ENCODE data around the gene EIF2A.

- no peak for TF ChIP-seq CTCF (IDR thresholded peaks at IDR 0.05; ENCODE audit: low read depth, low read length, poor library complexity, severe bottlenecking)
- TF ChIP-seq EZH2phosphoT487 (IDR thresholded peaks at IDR 0.05; ENCODE audit: borderline replicate concordance, low read length) = no peak
Observed at GRCh38 chr3:150535204-150535603, 11.4 kb upstream of the EIF2A start.
